CD4-positive, alpha-beta T cell treated with Interleukin-4 for 4 hours (primary cell): ENCODE results near the gene TAGLN2.

Experiments
- DNase-seq: peaks from one replicate; pipeline ENCODE4 v3.0.0-alpha.2; 2020

Gene TAGLN2

GRCh38 chr1:159924791-159925718 lies at the start of gene TAGLN2:
Gene TAGLN2 (minus strand): TSS chr1:159925507. CDS start chr1:159920509, 4,998 bp downstream.
- peak; percentile 96 for DNase-seq

GRCh38 chr1:159974350-159974965 lies 49.2 kb upstream of the TAGLN2 start:
- no peak for DNase-seq

- DNase-seq, result no peak
These were observed 48.1 kb upstream of the TAGLN2 start for GRCh38 chr1:159973350-159973940.

GRCh38 chr1:159972443-159973205 lies 47.3 kb upstream of the TAGLN2 start:
- DNase-seq, result no peak

- no peak for DNase-seq
These were observed 45.6 kb upstream of the TAGLN2 start for GRCh38 chr1:159970932-159971342.

GRCh38 chr1:159968901-159969300 lies 43.6 kb upstream of the TAGLN2 start:
- no peak for DNase-seq

GRCh38 chr1:159965263-159965662 lies 40.0 kb upstream of the TAGLN2 start:
- DNase-seq, result no peak

- DNase-seq, result no peak
These were observed 38.8 kb upstream of the TAGLN2 start for GRCh38 chr1:159964144-159964543.

GRCh38 chr1:159962176-159962575 lies 36.9 kb upstream of the TAGLN2 start:
- DNase-seq, result no peak

GRCh38 chr1:159961636-159962035 lies 36.3 kb upstream of the TAGLN2 start:
- no peak for DNase-seq

- DNase-seq, result no peak
These were observed 35.5 kb upstream of the TAGLN2 start for GRCh38 chr1:159960721-159961381.

GRCh38 chr1:159959451-159959850 lies 34.1 kb upstream of the TAGLN2 start:
- DNase-seq, result no peak

GRCh38 chr1:159958719-159959380 lies 33.5 kb upstream of the TAGLN2 start:
- no peak for DNase-seq

- no peak for DNase-seq
These were observed 32.5 kb upstream of the TAGLN2 start for GRCh38 chr1:159957824-159958268.

GRCh38 chr1:159955456-159955855 lies 30.1 kb upstream of the TAGLN2 start:
- DNase-seq, result no peak

- DNase-seq, result peak; percentile 6
These were observed 28.5 kb upstream of the TAGLN2 start, which contains the start of gene SLAMF9 for GRCh38 chr1:159953536-159954515. Gene SLAMF9 (minus strand): TSS chr1:159954237. CDS start chr1:159954137, 100 bp downstream.

- DNase-seq, result no peak
These were observed 27.6 kb upstream of the TAGLN2 start for GRCh38 chr1:159952932-159953331.

GRCh38 chr1:159951551-159951950 lies 26.2 kb upstream of the TAGLN2 start:
- no peak for DNase-seq

GRCh38 chr1:159951016-159951415 lies 25.7 kb upstream of the TAGLN2 start:
- no peak for DNase-seq

GRCh38 chr1:159949981-159950381 lies 24.7 kb upstream of the TAGLN2 start:
- DNase-seq, result no peak
